HG02588 (cell line): ENCODE data around the gene MICAL3.

Source experiments
- ATAC-seq: cut with Tn5 transposase; IDR thresholded peaks from one replicate; pipeline ENCODE4 v1.9.1; 2021; ENCODE audit warnings: mild to moderate bottlenecking, moderate library complexity; ENCODE audit not compliant: unreplicated experiment

MICAL3 gene

DNA sequence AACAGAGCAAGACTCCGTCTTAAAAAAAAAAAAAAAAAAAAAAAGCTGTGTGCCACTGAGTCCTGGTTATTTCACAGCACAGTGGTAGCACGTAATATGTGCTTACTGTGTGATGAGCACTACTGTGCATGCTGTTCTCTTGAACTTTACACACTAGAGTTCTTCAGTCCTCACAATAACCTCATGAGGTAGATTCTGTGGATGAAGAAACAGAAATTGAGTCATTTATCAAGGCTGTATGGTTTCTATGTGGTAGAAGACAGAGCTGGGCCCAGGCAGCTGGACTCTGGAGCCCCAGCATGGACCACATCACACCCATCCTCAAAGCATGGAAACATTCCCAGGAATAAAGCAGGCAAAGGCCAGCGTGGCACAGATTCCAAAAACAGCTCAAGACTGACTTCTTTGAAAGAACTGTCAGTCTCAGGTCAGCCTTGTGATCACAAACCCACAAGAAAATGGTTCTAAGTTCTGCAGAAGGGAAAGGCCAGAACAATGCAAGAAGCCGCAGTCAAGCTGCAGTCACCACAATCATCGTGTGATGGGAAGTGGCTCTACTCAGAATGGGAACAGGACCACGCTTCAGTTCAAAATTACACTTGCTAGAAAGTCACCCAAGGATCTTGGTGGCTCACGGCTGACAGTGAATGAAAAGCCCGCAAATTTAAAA, 49.5 kb downstream of the MICAL3 start:
- ATAC-seq, result no peak

DNA sequence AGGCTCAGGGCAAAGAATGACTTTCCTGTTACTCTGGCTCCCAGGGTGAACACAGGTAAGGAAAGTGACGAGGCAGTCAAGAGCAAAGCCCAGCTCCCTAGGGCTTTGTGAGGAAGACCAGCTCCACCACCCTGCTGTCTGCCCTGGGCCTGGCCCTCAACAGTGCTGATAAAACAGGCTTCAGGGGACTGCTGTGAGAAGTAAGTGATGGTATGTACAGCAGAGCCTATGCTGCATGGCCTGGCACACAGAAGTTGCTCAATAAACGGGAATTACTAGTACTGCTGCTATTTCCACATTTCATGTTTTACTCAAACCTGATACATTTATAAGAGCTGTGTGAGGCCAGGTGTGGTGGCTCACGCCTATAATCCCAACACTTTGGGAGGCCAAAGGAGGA, 50.3 kb downstream of the MICAL3 start:
- ATAC-seq, result no peak

DNA sequence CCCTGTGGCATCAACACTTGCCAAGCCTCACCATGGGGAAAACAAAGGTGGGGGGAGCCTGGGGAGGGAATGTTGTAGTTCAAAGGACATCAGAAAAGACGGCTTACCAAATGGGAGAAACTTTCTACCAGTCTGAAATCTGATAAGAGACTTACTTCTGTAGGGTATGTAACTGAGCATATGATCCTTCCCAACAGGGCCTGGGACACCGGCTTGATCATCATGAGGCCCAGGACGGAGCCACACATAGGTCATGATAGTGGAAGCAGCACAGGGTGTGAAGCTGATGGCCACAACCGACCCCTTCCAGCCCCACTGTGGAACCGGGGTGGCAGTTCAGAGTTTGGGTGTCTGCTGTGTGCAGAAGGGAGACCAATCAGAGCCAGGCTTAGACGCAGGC, 51.1 kb downstream of the MICAL3 start:
- no peak for ATAC-seq

DNA sequence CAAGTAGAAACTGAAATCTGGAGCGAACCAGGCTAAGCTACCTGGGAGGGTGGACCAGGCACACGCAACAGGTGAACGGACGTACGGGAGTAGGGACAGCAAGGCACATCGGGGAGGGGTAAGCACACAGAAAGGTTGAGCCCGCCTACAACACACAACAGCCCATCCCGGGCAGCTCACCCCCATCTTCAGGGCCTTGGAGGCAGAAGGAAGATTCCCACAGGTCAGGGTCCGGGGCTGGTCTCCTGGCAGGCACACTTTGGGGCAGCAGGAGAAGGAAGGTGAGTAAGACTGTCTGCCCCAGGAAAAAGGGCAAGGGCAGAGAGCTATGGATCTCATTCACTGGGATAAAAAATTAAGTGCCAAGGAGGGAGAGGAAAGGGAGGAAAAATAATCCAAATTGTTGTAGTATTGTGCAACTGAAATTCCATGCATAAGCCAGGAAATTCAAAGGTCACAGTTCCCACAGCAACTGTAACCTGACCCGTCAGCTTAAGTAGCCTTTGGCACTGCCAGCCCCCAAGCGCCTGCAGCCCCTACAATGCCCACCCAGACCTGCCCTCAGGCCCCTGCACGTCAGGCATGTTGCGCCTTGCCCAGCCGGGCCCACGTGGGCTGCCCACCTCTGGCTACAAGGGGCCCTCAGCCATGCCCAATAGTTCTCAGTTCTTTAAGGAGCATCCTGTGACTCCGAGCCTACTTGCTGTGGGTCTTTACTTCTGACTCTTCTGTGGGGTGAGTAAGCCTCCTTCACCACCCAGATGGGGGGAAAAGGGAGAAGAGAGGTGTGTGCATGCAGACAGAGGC, 51.8 kb downstream of the MICAL3 start:
- no peak for ATAC-seq

DNA sequence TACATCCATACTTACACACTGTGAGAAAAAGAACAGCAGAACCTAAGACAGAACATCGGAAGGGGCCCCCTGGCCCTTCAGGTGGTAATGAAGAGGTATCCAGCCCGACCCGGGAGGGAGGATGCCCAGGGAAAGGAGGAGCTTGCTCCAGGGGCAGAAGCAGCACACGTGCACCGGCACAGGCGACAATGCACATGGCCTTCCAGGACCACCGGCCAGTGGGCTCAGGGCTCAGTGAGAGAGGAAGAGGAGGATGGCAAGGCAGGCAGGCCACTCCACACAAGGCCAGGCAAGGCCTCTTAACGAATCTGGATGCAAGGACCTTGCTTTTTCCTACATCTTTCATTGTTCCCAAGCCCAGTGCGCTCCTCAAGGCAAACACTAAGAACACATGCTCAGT, 52.6 kb downstream of the MICAL3 start:
- no peak for ATAC-seq

DNA sequence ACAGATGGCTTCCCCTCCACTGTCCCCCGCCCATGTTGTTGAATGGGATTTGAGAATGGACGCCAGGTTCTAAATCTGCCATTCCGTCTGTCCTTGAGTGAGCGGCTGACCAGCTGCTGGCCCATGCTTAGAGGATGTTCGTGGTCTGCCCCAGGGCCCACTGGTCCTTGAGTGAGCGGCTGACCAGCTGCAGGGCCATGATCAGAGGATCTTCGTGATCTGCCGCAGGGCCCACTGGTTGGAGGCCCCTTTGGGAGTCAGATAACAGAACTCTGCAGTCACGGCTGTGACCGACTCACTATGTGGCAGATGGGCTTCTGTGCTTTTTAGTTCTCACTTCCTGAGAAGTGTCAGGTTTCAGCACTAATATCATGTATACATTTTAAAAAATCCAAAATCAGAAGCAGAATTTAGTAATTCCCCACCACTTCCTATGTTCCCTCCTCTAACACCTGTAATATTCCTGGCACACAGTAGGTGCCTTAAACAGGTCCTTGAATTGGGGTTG, 54.1 kb downstream of the MICAL3 start:
- ATAC-seq, result no peak

DNA sequence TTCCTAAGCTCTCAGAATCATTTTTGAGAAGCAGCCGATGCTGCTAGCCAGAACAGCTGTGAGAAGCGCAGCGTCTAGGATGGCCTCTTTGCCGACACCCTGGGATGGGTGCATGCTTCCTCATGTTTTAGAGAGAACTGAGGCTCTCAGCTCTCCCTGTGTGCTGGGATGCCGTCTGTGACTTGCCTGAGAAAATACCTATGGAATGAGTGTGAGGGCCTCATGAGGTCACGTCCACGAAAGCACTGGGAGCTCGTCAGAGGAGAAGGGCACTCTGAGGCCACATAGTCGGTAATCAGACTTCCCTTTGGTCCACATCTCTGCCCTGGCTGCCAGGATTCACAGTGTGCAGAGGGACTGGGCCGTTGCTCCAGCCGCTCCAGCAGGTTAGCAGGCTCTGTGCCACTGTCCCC, 54.7 kb downstream of the MICAL3 start:
- ATAC-seq, result no peak

DNA sequence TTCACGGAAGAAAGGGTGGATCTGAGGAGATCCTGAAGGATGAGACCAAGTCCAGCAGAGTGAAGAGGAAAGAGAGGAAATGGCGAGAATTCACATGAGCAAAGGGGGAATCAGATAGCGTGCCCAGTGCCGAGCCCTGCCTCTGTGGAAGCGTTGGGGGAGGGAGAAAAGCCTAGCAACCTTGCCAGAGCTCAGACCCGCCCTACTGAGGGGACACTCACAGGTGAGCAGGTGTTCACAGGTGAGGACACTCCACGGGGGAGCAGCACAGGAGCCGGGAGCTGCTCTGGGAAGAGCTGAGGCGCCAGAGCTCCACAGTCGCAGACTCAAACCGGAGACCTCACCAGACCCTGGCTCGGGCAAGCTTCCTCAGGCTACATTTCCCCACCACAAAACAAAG, 56.2 kb downstream of the MICAL3 start:
- no peak for ATAC-seq

DNA sequence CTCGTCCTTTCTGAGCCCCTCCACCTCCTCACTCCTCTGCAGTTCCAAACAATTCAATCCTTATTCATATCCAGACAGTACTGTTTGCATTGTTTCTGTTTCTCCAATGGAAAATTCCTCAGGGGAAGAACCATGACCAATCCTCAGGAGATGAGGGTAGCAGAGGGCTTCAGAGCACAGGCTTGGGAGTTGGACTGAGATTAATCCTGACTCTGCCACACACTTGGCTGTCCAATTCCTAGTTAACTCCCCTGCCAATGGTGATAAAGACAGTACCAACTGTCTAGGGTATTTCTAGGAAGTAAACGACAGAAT, 58.0 kb downstream of the MICAL3 start:
- ATAC-seq, result no peak

DNA sequence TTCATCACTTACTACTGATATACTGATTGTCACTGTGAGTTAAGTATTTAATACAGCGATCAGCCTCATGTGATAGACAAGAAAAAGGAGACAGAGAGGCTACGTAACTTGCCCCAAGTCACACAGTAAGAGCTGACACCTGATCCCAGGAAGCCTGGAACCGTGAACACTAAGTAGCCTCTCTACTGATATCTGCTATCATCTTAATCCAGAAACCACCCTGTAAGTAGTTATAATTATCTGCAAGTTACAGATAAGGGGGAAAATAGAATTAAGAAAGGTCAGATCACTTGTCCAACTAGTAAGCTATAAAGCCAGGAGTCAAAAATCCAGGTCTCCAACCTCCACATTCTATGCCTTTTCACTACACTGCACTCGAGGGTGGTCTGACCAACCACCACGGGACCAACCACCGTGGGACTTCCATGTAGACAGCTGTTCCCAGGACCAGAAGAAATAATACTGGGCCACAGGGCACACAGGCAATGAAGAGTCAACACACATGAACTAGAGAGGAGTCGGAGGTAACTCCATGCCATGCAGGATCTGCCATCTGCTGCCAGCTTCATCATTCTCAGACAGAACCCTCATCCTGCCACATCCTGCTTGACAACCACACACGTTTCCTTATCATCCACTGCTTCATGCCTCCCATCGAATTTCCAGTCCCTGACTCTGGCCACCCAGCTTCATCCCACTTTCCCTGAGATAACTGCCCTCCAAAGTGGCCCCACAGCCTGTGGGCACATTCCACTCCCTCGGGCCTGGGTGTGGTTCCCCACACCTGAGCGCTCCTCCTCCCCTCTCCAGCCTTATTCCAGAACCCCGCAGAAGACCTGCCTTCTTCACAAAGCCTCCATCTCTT, 58.6 kb downstream of the MICAL3 start:
- no peak for ATAC-seq

DNA sequence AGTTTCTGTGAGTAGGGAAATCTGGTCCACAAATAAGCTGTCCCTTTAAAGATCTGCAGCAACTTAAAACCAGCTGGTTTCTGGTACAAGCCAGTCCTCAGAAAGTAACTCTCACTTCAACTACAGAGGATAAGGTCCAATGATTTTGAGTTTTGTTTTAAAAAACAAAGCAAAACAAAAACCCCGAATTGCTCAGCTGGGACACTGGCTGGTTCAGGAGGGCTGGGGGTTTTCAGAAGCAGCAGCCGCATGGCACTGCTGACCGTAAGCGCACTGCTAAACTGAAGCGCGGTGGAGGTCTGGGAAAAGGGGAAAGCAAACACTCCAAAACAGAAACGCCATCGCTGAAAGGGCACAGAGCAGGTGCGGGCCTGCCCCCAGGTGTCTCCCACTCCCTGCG, 59.7 kb downstream of the MICAL3 start:
- ATAC-seq, result peak; percentile 51

DNA sequence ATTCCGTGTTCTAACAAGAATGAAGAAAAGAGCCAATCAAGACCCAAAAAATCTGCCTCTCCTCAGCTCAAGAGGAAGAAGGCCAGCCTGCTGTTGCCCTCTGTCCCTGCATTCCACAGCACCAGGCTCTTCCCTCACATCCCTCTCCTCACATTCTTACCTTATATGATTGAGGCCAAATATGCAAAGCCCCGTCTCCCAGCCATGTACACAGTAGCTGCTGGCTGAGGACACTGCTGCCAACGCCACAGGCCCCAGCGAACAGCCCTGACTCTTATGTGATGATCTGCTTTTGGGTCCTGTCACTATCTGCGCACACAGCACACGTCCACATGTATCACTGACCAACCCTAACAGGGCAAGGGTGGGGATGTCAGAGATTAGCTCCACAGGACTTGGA, 60.2 kb downstream of the MICAL3 start:
- peak; percentile 18 for ATAC-seq

DNA sequence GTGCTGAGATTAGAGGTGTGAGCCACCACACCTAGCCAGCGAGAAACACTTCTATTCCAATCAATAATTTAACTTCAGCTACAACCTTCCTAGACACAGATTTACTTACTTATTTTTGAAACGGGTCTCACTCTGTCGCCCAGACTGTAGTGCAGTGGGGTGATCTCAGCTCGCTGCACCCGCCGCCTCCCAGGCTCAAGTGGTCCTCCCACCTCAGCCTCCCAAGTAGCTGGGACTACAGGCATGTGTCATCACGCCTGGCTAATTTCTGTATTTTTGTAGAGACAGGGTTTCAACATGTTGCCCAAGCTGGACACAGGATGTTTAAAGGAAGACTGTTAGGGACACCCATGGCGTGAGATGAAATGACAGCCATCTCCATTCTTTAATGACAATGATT, 61.3 kb downstream of the MICAL3 start:
- ATAC-seq, result no peak

DNA sequence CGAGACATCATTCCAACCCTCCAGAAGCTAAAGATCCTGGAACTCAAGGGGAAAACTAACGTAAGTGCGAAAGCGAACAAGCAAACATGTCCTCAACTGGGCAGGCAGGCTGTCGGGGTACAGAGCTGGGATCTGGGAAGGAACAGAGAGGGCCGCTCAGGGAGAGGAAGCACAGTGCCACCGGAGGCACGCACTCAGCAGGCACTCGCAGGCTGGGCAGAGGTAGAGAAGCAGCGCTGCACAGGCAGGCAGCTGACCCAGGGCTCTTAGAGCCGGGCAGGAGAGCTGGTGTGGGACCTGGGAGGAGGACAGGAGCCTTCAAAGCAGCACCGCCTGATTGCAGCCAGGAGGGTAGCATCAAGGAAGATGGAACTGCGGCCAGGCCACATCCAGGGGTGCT, 62.2 kb downstream of the MICAL3 start:
- ATAC-seq, result no peak

DNA sequence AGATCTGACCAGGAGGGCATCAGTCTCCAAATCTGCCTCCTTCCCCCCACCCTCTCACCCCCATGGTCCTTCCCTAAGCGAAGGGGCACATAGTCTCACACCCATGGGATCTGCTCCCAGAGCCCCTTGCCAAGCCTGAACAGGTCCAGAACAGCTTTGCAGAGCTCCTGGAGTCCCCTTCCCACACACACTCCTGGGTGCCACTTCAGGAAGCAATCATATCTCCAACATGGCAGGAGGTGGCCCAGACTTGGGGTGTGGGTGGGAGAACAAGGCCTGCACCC, 63.0 kb downstream of the MICAL3 start:
- ATAC-seq, result no peak

DNA sequence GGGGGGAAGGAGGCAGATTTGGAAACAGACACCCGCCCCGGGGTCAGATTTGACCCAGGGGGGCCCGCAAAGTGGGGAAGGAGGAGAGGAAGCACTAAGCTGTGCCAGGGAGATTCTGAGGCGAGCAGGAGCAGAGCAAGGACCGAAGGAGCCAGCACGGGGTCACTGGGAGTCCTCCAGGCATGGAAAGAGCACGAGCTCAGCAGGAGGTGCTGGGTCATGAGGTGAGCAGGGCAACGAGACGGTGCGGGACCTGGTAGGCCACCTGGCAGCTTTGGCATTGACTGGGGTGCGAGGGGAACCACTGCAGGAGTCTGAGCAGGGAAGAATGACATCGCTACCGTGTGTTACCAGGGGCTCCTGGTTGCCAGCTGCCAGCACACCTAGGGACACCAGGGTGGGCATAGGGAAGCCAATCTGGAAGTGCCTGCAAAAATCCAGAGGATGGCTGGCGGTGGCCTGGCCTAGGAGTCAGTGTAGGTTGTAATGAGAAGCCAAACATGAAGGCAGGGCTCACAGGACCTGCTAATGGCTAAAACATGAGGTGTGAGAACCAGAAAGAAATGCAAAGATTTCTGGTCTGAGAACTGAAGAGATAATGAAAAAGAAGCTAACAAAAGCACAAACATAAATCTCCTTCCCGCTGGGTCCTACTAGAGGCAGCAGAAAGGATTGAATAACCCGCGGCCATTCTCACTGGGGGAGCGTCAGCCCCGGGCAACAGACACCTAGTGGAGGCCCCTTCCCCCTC, 63.5 kb downstream of the MICAL3 start:
- ATAC-seq, result no peak

DNA sequence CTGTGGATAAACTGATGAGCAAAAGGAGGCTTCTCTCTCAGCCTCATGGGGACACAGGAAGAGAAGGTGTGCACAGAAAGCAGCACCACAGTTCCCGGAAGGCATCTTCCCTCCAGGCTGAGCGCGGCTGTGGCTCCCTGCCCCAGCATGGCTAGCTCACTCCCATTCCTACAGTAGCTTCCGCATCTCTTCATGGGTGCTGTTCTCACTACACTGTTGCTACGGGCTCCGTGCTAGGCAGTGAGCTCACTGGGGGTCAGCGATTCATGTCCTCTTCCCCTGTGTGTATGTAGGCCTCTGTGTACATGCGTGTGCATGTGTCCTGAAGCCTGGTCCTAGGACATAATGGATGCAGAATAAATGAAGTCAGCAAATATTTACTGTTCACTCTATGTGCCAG, 64.3 kb downstream of the MICAL3 start:
- ATAC-seq, result no peak

DNA sequence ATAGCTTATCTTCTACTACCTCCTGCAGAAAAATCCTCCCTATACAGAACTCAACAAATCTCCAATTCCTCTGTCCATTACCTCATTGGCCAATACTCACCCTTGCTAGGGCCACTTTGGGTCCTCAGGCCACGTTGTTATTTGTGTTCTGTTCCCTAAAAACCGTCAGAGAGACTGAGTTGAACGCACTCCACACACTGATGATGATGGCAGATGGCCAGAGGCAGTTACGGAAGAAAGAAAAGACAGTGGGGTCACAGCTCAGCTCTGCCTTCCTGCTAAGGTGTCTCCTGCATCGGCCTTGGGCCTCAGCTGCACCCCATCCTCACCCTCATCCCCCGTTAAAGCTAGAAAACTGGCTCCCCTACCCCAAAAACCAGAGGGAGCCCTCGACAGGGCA, 66.2 kb downstream of the MICAL3 start:
- ATAC-seq, result no peak

DNA sequence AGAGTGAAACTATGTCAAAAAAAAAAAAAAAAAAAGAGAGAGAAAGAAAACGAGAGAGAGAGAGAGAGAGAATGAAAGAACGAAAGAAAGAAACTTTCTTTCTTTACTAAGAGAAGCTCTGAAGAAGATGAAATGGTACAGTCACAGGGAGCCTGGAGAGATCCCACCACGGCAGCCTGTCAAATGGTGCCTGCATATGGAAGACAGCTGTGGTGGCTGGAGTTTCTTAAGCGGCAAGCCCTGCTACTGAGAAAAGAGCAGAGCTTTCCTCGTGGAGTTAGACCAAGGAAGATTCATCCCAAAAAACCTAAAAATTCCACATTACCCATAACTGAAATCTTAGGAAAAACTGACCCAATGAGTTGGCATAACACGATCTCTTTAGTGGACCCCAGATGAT, 66.7 kb downstream of the MICAL3 start:
- ATAC-seq, result no peak

DNA sequence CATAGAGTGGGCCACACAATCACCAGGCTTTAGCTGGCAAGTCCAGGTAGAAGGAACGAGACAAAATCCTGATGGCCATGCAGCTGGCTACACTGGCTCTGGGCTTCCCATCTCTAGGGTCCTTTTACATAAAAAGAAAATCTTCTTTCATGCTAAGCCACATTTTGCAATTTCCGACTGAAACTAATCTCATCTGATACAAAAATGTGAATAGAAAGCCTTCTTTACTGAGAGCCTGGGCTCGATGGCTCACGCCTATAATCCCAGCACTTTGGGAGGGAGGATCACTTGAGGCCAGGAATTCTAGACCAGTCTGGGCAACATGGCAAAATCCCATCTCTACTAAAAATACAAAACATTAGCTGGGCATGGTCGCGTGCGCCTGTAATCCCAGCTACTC, 67.2 kb downstream of the MICAL3 start:
- no peak for ATAC-seq

DNA sequence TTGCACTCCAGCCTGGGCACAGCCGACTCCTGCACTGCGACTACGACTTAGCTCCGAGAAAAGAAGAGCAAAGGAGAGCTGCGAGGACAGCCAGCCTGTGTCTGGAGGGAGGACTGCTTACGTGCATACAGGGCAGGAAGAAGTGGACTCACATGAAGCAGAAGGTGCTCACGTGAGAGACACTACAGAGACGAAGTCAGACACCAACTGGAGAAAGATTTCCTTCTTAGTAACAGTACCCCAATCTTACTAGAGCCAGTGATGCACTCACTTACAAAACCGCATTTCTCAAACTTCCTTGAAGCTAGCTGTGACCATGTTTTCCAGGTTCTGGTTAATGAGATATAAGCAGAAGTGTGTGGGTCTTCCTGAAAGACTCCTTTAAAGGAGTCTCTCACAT, 67.7 kb downstream of the MICAL3 start:
- ATAC-seq, result no peak
